ENCODE measurements around the gene CACUL1.
"Not testable (repeated sequence)": the region's sequence is repeated elsewhere in the genome, so short reads cannot be mapped to it uniquely, and the experiment has no call there.

Gene CACUL1

GRCh38 chr10:118768041-118768919 is 13.5 kb upstream of the CACUL1 start:
- no peak for DNase-seq

- no peak for DNase-seq
Measured at GRCh38 chr10:118767297-118768040, 12.7 kb upstream of the CACUL1 start.

- DNase-seq, result no peak
Measured at GRCh38 chr10:118764195-118764594, 9.4 kb upstream of the CACUL1 start.

- DNase-seq, result no peak
Measured at GRCh38 chr10:118763202-118763988, 8.6 kb upstream of the CACUL1 start.

GRCh38 chr10:118760265-118760664 is 5.5 kb upstream of the CACUL1 start:
- DNase-seq, result no peak

- DNase-seq, result no peak
Measured at GRCh38 chr10:118758449-118758848, 3.7 kb upstream of the CACUL1 start.

GRCh38 chr10:118754229-118754555 is 578 bp downstream of the CACUL1 start:
- DNase-seq, result peak; percentile 29

GRCh38 chr10:118753331-118754228 is 1.2 kb downstream of the CACUL1 start:
- peak; percentile 36 for DNase-seq

- DNase-seq, result no peak
Measured at GRCh38 chr10:118752409-118752808, 2.4 kb downstream of the CACUL1 start.

- DNase-seq, result no peak
Measured at GRCh38 chr10:118751265-118751664, 3.5 kb downstream of the CACUL1 start.

GRCh38 chr10:118748041-118748440 is 6.7 kb downstream of the CACUL1 start:
- no peak for DNase-seq

- no peak for DNase-seq
Measured at GRCh38 chr10:118746246-118746645, 8.5 kb downstream of the CACUL1 start.

- DNase-seq, result no peak
Measured at GRCh38 chr10:118745056-118745455, 9.7 kb downstream of the CACUL1 start.

GRCh38 chr10:118744346-118744918 is 10.3 kb downstream of the CACUL1 start:
- not testable (repeated sequence) for DNase-seq

GRCh38 chr10:118742782-118743181 is 12.0 kb downstream of the CACUL1 start:
- DNase-seq, result peak; percentile 69

GRCh38 chr10:118742032-118742431 is 12.7 kb downstream of the CACUL1 start:
- no peak for DNase-seq

GRCh38 chr10:118738406-118738805 is 16.4 kb downstream of the CACUL1 start:
- DNase-seq, result no peak

GRCh38 chr10:118737603-118738302 is 17.0 kb downstream of the CACUL1 start:
- DNase-seq, result no peak

GRCh38 chr10:118735294-118735693 is 19.5 kb downstream of the CACUL1 start:
- DNase-seq, result no peak

GRCh38 chr10:118734475-118734874 is 20.3 kb downstream of the CACUL1 start:
- no peak for DNase-seq

All from fibroblast of skin of right biceps (primary cell).